AG09319 (cell line): Measurements from ENCODE around the gene CNGB1.
"Not testable (repeated sequence)": the region's sequence is repeated elsewhere in the genome, so short reads cannot be mapped to it uniquely, and the experiment has no call there.

ENCODE experiments used
- DNase-seq: peaks from one replicate; pipeline ENCODE4 v3.0.0-alpha.2; 2010; ENCODE audit warnings: low read depth; ENCODE audit errors: extremely low read depth
- CTCF ChIP-seq: IDR thresholded peaks from 2 replicates; pipeline ENCODE4 v1.5.1; 2011; ENCODE audit warnings: low read depth, mild to moderate bottlenecking, inconsistent platforms, low read length, moderate library complexity

The CNGB1 gene

GRCh38 chr16:57845115-57845514 is 125.8 kb downstream of the CNGB1 start:
- DNase-seq: no peak
- no peak for TF ChIP-seq CTCF

- TF ChIP-seq CTCF: no peak
- DNase-seq: no peak
Measured at GRCh38 chr16:57844416-57845030, 126.4 kb downstream of the CNGB1 start.

- DNase-seq: no peak
- no peak for TF ChIP-seq CTCF
Measured at GRCh38 chr16:57843400-57843799, 127.5 kb downstream of the CNGB1 start.

- TF ChIP-seq CTCF: no peak
- no peak for DNase-seq
Measured at GRCh38 chr16:57842601-57843000, 128.3 kb downstream of the CNGB1 start.

- no peak for TF ChIP-seq CTCF
- no peak for DNase-seq
Measured at GRCh38 chr16:57840833-57841232, 130.1 kb downstream of the CNGB1 start.

- DNase-seq: no peak
- no peak for TF ChIP-seq CTCF
Measured at GRCh38 chr16:57838161-57838560, 132.8 kb downstream of the CNGB1 start.

- DNase-seq: no peak
- no peak for TF ChIP-seq CTCF
Measured at GRCh38 chr16:57837305-57838125, 133.4 kb downstream of the CNGB1 start.

GRCh38 chr16:57835439-57835838 is 135.5 kb downstream of the CNGB1 start:
- not testable (repeated sequence) for DNase-seq
